HL-60 (cell line): ENCODE results near the gene RGS6.

Experiments
- SPI1 ChIP-seq: IDR thresholded peaks from 2 replicates; pipeline ENCODE4 v1.6.1; 2012; ENCODE audit warnings: low read depth, mild to moderate bottlenecking, borderline replicate concordance
- TF ChIP-seq, protein P1 (sequence below): IDR thresholded peaks from one replicate; pipeline ENCODE4 v1.5.1; 2011; ENCODE audit warnings: low read length, control low read depth, inconsistent platforms; ENCODE audit not compliant: insufficient read depth
- TF ChIP-seq, protein P2 (sequence below): IDR thresholded peaks from 2 replicates; pipeline ENCODE4 v1.6.1; 2012; ENCODE audit warnings: low read depth; ENCODE audit not compliant: insufficient replicate concordance

DNA sequence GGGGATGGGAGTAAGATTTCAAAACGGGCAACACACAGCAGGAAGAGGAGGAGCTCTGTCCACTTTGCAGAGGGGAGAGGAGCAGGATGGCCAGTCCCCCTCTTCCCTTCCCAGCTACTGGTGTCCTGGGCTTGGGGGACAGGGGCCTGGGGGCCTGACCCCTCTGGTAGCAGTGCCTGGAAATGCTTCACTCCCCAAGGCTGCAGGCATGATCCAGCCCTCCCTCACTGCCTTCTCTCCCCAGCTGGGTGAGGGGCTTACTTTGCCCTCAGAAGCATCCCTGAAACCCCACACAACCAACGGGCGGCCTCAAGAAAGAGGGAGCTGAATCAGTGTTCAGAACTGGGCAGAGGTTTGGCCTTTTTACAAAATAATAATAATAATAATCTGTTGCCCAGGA lies 682.1 kb downstream of the RGS6 start:
- TF ChIP-seq, protein P1, sequence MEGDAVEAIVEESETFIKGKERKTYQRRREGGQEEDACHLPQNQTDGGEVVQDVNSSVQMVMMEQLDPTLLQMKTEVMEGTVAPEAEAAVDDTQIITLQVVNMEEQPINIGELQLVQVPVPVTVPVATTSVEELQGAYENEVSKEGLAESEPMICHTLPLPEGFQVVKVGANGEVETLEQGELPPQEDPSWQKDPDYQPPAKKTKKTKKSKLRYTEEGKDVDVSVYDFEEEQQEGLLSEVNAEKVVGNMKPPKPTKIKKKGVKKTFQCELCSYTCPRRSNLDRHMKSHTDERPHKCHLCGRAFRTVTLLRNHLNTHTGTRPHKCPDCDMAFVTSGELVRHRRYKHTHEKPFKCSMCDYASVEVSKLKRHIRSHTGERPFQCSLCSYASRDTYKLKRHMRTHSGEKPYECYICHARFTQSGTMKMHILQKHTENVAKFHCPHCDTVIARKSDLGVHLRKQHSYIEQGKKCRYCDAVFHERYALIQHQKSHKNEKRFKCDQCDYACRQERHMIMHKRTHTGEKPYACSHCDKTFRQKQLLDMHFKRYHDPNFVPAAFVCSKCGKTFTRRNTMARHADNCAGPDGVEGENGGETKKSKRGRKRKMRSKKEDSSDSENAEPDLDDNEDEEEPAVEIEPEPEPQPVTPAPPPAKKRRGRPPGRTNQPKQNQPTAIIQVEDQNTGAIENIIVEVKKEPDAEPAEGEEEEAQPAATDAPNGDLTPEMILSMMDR, result no peak
- TF ChIP-seq, protein P2, sequence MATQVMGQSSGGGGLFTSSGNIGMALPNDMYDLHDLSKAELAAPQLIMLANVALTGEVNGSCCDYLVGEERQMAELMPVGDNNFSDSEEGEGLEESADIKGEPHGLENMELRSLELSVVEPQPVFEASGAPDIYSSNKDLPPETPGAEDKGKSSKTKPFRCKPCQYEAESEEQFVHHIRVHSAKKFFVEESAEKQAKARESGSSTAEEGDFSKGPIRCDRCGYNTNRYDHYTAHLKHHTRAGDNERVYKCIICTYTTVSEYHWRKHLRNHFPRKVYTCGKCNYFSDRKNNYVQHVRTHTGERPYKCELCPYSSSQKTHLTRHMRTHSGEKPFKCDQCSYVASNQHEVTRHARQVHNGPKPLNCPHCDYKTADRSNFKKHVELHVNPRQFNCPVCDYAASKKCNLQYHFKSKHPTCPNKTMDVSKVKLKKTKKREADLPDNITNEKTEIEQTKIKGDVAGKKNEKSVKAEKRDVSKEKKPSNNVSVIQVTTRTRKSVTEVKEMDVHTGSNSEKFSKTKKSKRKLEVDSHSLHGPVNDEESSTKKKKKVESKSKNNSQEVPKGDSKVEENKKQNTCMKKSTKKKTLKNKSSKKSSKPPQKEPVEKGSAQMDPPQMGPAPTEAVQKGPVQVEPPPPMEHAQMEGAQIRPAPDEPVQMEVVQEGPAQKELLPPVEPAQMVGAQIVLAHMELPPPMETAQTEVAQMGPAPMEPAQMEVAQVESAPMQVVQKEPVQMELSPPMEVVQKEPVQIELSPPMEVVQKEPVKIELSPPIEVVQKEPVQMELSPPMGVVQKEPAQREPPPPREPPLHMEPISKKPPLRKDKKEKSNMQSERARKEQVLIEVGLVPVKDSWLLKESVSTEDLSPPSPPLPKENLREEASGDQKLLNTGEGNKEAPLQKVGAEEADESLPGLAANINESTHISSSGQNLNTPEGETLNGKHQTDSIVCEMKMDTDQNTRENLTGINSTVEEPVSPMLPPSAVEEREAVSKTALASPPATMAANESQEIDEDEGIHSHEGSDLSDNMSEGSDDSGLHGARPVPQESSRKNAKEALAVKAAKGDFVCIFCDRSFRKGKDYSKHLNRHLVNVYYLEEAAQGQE, result no peak
- no peak for TF ChIP-seq SPI1
